Thoracic aorta (tissue), 2 donors: ENCODE data around the gene GGA2. TPM values are rescaled to one million over a fixed set of nuclear protein-coding genes. Genes with fewer than 3 reads are reported as not detected.
"Not testable (repeated sequence)": the region's sequence is repeated elsewhere in the genome, so short reads cannot be mapped to it uniquely, and the experiment has no call there.

ENCODE experiments used
- ATAC-seq: fragments of 150-250 bp; one replicate; pipeline ENCODE4 v1.8.0; 2017; ENCODE audit warnings: low read depth; ENCODE audit not compliant: insufficient number of reproducible peaks, low FRiP score
- DNase-seq: peaks from one replicate; pipeline ENCODE4 v3.0.0-alpha.2; 2020; ENCODE audit warnings: low spot score
- H3K27ac ChIP-seq, 2 donors: fragments of 200-600 bp; sonication (generic); 1 replicate in 1 of 2; 2 replicates in 1 of 2; pipeline ENCODE4 v1.5.1; 2016; ENCODE audit warnings: mild to moderate bottlenecking in 2 of 2, moderate library complexity in 2 of 2
- H3K27me3 ChIP-seq: fragments of 200-600 bp; sonication (generic); replicated peaks from 2 replicates; pipeline ENCODE4 v1.6.0; 2016; ENCODE audit warnings: mild to moderate bottlenecking; ENCODE audit not compliant: insufficient read depth
- H3K36me3 ChIP-seq: fragments of 200-600 bp; sonication (generic); one replicate; pipeline ENCODE4 v1.5.1; 2016
- H3K4me1 ChIP-seq, 2 donors: fragments of 200-600 bp; sonication (generic); 1 replicate in 1 of 2; 2 replicates in 1 of 2; pipeline versions ENCODE4 v1.5.1 to v1.6.0; 2016; ENCODE audit warnings: low read depth in 2 of 2, mild to moderate bottlenecking in 1 of 2; ENCODE audit not compliant: control insufficient read depth in 1 of 2
- H3K4me3 ChIP-seq: fragments of 200-600 bp; sonication (generic); 2 replicates; pipeline ENCODE4 v1.5.1; 2016; ENCODE audit warnings: mild to moderate bottlenecking
- H3K9me3 ChIP-seq: fragments of 200-600 bp; sonication (generic); 2 replicates; pipeline ENCODE4 v1.5.1; 2016
- CTCF ChIP-seq: fragments of 200-600 bp; sonication (generic); IDR thresholded peaks from one replicate; pipeline ENCODE4 v1.5.1; 2019; ENCODE audit warnings: antibody characterized with exemption
- total RNA-seq, 2 donors: library from RNA; depleted of rRNA; stranded (reverse); fragments of >200 nt; gene quantifications; one replicate each; pipeline versions ENCODE4 v1.1.0 to v1.2.3, GENCODE V29; 2016

The GGA2 gene
- total RNA-seq, 2 donors from 2014 or later, result 61.7 to 61.9 TPM

- peak overlapping the region; percentile 94 for H3K4me3 ChIP-seq
- TF ChIP-seq CTCF, result no peak
- no peak overlapping the region for H3K27ac ChIP-seq
- ATAC-seq (no peak), DNase-seq (no peak)
- H3K27me3 ChIP-seq, result no peaks in the 10 kb centered on the region
- peaks cover 11 to 26% of the 10 kb centered on the region in 2 donors for H3K4me1 ChIP-seq
- no peaks in the 10 kb centered on the region for H3K9me3 ChIP-seq
- H3K36me3 ChIP-seq, result no peaks in the 10 kb centered on the region
Measured at GRCh38 chr16:23452221-23452571, 58.1 kb downstream of the GGA2 start.

GRCh38 chr16:23448392-23448791 is 61.9 kb downstream of the GGA2 start:
- Histone ChIP-seq H3K36me3 (peaks cover 11% of the 10 kb centered on the region), H3K9me3 (no peaks in the 10 kb centered on the region), H3K4me3 (no peak overlapping the region), H3K27me3 (no peaks in the 10 kb centered on the region), H3K4me1 (peaks cover 8 to 22% of the 10 kb centered on the region in 2 donors), H3K27ac (no peak overlapping the region)
- TF ChIP-seq CTCF, result no peak
- DNase-seq (no peak), ATAC-seq (no peak)

- H3K9me3 ChIP-seq, H3K4me1 ChIP-seq, H3K27ac ChIP-seq, H3K4me3 ChIP-seq, ATAC-seq, DNase-seq, H3K27me3 ChIP-seq: not testable (repeated sequence)
- peaks cover 27% of the 10 kb centered on the region for H3K36me3 ChIP-seq
Measured at GRCh38 chr16:23437542-23437941, 72.8 kb downstream of the GGA2 start.

- H3K27me3 ChIP-seq, result no peaks in the 10 kb centered on the region
- no peak for TF ChIP-seq CTCF
- H3K27ac ChIP-seq, result no peak overlapping the region
- ATAC-seq, result no peak
- H3K4me1 ChIP-seq, result no peaks in the 10 kb centered on the region
- no peak for DNase-seq
- H3K4me3 ChIP-seq, result no peak overlapping the region
- H3K9me3 ChIP-seq, result no peaks in the 10 kb centered on the region
- peaks cover 21% of the 10 kb centered on the region for H3K36me3 ChIP-seq
Measured at GRCh38 chr16:23436951-23437350, 73.3 kb downstream of the GGA2 start.

- H3K27me3 ChIP-seq, result no peaks in the 10 kb centered on the region
- H3K4me1 ChIP-seq, result no peaks in the 10 kb centered on the region
- ATAC-seq (no peak), DNase-seq (no peak)
- no peak overlapping the region for H3K4me3 ChIP-seq
- TF ChIP-seq CTCF, result peak; percentile 69
- peaks cover 23% of the 10 kb centered on the region for H3K36me3 ChIP-seq
- no peaks in the 10 kb centered on the region for H3K9me3 ChIP-seq
- H3K27ac ChIP-seq, result no peak overlapping the region
Measured at GRCh38 chr16:23435500-23435899, 74.8 kb downstream of the GGA2 start.

- ATAC-seq, result peak; percentile 74
- H3K4me1 ChIP-seq, result no peaks in the 10 kb centered on the region
- H3K27ac ChIP-seq, result no peak overlapping the region
- DNase-seq, result no peak
- peak; percentile 87 for TF ChIP-seq CTCF
- no peaks in the 10 kb centered on the region for H3K9me3 ChIP-seq
- no peaks in the 10 kb centered on the region for H3K27me3 ChIP-seq
- peaks cover 25% of the 10 kb centered on the region for H3K36me3 ChIP-seq
- no peak overlapping the region for H3K4me3 ChIP-seq
Measured at GRCh38 chr16:23434380-23434779, 75.9 kb downstream of the GGA2 start.
